Measurements from ENCODE around the gene HEXIM2. TPM values are rescaled to one million over a fixed set of nuclear protein-coding genes. Genes with fewer than 3 reads are reported as not detected.

HEXIM2 gene
- polyA plus RNA-seq, 1 donor (not counting 4 experiments of a cell fraction or from before 2014, with no cell fraction given), result 2.3 TPM

DNA sequence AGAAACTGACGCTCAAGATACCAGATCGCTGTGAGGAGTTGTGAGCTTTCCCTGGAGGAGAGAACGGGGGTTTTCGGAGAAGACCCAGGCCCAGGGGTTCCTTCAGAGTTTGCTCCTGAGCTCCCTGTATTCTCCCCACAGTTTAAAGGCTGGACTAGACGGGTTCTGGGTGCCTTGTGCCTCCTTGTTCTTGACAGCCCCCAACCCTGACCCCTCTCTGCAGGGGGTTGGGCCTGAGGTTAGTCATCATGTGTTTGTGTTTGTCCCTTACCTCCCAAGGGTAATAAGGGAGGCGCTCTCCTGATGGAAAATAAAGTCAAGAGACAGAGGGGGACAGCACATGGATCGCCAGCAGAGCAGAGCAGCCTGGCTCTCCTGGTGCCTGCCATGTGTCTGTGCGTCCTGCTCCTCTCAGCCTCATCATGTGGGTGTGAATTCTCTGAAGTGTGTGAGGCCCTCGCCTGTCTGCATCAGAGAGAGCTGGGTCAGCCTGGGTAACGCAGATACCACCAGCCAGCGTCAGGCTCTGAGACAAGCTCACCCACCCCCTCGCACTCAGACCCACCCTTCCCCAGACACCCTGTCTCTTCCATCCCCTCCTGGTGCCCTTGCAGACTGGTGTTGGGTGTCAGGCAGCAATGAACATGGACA lies 8.7 kb downstream of the HEXIM2 start:
- no peak for DNase-seq (ENCODE audit: low read depth, low spot score)
- Histone ChIP-seq H3K27me3 (ENCODE audit: control insufficient read depth, extremely low read depth, insufficient read depth, low read length) (no peaks in the 10 kb centered on the region), H4K20me1 (ENCODE audit: control insufficient read depth, extremely low read depth, insufficient read depth, low read length) (no peaks in the 10 kb centered on the region), H3K9me1 (ENCODE audit: control insufficient read depth, extremely low read depth, insufficient read depth, low read length) (no peaks in the 10 kb centered on the region), H2AFZ (ENCODE audit: control insufficient read depth, low read length) (no peak overlapping the region), H3K9me3 (ENCODE audit: control insufficient read depth, low read depth, low read length) (no peaks in the 10 kb centered on the region), H3K4me2 (ENCODE audit: control insufficient read depth, extremely low read depth, insufficient read depth, low read depth, low read length) (peak overlapping the region; percentile 99), H3K4me3 (ENCODE audit: control insufficient read depth in 2 of 3, extremely low read depth in 1 of 3, insufficient read depth in 2 of 3, low read depth in 1 of 3, low read length in 3 of 3) (peak overlapping the region in 1 of 3 experiments; percentile 35), H3K36me3 (ENCODE audit: control insufficient read depth in 2 of 2, extremely low read depth in 1 of 2, insufficient read depth in 2 of 2, low read length in 2 of 2) (no peaks in the 10 kb centered on the region), H3K9ac (ENCODE audit: control insufficient read depth, extremely low read depth, insufficient read depth, low read length) (peak overlapping the region; percentile 99), H3K27ac (ENCODE audit: control insufficient read depth, insufficient read depth, low read length) (peak overlapping the region; percentile 100), H3K79me2 (ENCODE audit: control insufficient read depth, insufficient read depth, low read length) (no peaks in the 10 kb centered on the region), H3K4me1 (ENCODE audit: control insufficient read depth, extremely low read depth, insufficient read depth, low read length) (peaks cover 38% of the 10 kb centered on the region)
- no peak for TF ChIP-seq EZH2 (IDR thresholded peaks at IDR 0.05; ENCODE audit: low read length)
- no peak for TF ChIP-seq CTCF (optimal IDR thresholded peaks at IDR 0.05 in 1 of 3, IDR thresholded peaks at IDR 0.05 in 1 of 3, conservative IDR thresholded peaks at IDR 0.05 in 1 of 3; ENCODE audit: extremely low read depth in 1 of 3, insufficient read depth in 2 of 3, low read length in 3 of 3)
- dilution Hi-C loops (cut with MboI; ENCODE audit: extremely low pct_ligation_motif_present, low sequenced_read_pairs), result no loop called here
- no peak for FAIRE-seq

DNA sequence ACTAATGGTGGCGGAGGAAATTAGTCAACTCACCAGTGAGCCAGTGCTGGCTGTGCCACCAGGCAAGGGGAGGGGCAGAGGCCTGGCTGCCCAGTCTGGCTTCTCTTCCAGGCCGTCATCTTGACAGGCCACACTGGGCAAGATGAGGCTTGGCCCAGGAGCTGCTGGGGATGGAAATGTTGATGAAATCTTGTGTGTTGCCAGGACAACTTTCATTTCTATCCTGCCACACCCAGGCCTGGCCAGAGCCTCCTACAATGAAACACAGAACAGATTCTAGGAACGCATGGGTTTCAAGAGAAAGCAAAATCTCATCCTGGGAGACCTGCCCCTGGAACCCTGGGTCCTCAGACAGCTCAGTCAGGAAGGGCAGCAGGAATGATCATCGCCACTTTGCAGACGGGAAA lies 9.3 kb downstream of the HEXIM2 start:
- TF ChIP-seq EZH2 (IDR thresholded peaks at IDR 0.05; ENCODE audit: low read length) (no peak), CTCF (optimal IDR thresholded peaks at IDR 0.05 in 1 of 3, IDR thresholded peaks at IDR 0.05 in 1 of 3, conservative IDR thresholded peaks at IDR 0.05 in 1 of 3; ENCODE audit: extremely low read depth in 1 of 3, insufficient read depth in 2 of 3, low read length in 3 of 3) (no peak)
- no peaks in the 10 kb centered on the region for H3K27me3 ChIP-seq (ENCODE audit: control insufficient read depth, extremely low read depth, insufficient read depth, low read length)
- H3K9me1 ChIP-seq (ENCODE audit: control insufficient read depth, extremely low read depth, insufficient read depth, low read length), result no peaks in the 10 kb centered on the region
- DNase-seq (ENCODE audit: low read depth, low spot score) (peak; percentile 92), FAIRE-seq (peak; percentile 96)
- H3K36me3 ChIP-seq (ENCODE audit: control insufficient read depth in 2 of 2, extremely low read depth in 1 of 2, insufficient read depth in 2 of 2, low read length in 2 of 2), result no peaks in the 10 kb centered on the region
- H3K9ac ChIP-seq (ENCODE audit: control insufficient read depth, extremely low read depth, insufficient read depth, low read length), result peak overlapping the region; percentile 99
- dilution Hi-C loops (cut with MboI; ENCODE audit: extremely low pct_ligation_motif_present, low sequenced_read_pairs), result no loop called here
- H3K79me2 ChIP-seq (ENCODE audit: control insufficient read depth, insufficient read depth, low read length), result no peaks in the 10 kb centered on the region
- H3K27ac ChIP-seq (ENCODE audit: control insufficient read depth, insufficient read depth, low read length), result peak overlapping the region; percentile 100
- no peaks in the 10 kb centered on the region for H4K20me1 ChIP-seq (ENCODE audit: control insufficient read depth, extremely low read depth, insufficient read depth, low read length)
- H3K9me3 ChIP-seq (ENCODE audit: control insufficient read depth, low read depth, low read length), result no peaks in the 10 kb centered on the region
- peaks cover 43% of the 10 kb centered on the region for H3K4me1 ChIP-seq (ENCODE audit: control insufficient read depth, extremely low read depth, insufficient read depth, low read length)
- peak overlapping the region; percentile 41 to 92 (median 83) for H3K4me3 ChIP-seq (ENCODE audit: control insufficient read depth in 2 of 3, extremely low read depth in 1 of 3, insufficient read depth in 2 of 3, low read depth in 1 of 3, low read length in 3 of 3)
- peak overlapping the region; percentile 99 for H3K4me2 ChIP-seq (ENCODE audit: control insufficient read depth, extremely low read depth, insufficient read depth, low read depth, low read length)
- peak overlapping the region; percentile 13 for H2AFZ ChIP-seq (ENCODE audit: control insufficient read depth, low read length)
